Neural progenitor cell (in vitro differentiated cells): ENCODE data around the gene PARD3B. TPM values are rescaled to one million over a fixed set of nuclear protein-coding genes. Genes with fewer than 3 reads are reported as not detected.
A peak's percentile ranks its signal among the peaks of the same experiment; 100 is the strongest.

Experiments
- DNase-seq: peaks from one replicate; pipeline ENCODE4 v3.0.0-alpha.2; 2016; ENCODE audit warnings: low spot score
- H2AFZ ChIP-seq: fragments of 200-600 bp; sonication (generic); replicated peaks from 2 replicates; pipeline ENCODE4 v1.6.1; 2016; ENCODE audit warnings: antibody characterized with exemption
- H3F3A ChIP-seq: fragments of 200-600 bp; sonication (generic); 2 replicates; pipeline ENCODE4 v1.6.1; 2016; ENCODE audit warnings: antibody characterized with exemption, low read depth
- H3K27ac ChIP-seq: fragments of 200-600 bp; sonication (generic); 2 replicates; pipeline ENCODE4 v1.5.1; 2016; ENCODE audit warnings: mild to moderate bottlenecking
- H3K27me3 ChIP-seq: fragments of 200-600 bp; sonication (generic); 2 replicates; pipeline ENCODE4 v1.6.1; 2016; ENCODE audit warnings: mild to moderate bottlenecking, moderate library complexity
- H3K36me3 ChIP-seq: fragments of 200-600 bp; sonication (generic); 2 replicates; pipeline ENCODE4 v1.5.1; 2016
- H3K4me1 ChIP-seq: fragments of 200-600 bp; sonication (generic); 2 replicates; pipeline ENCODE4 v1.6.1; 2016; ENCODE audit warnings: mixed run types
- H3K4me2 ChIP-seq: fragments of 200-600 bp; sonication (generic); 2 replicates; pipeline ENCODE4 v1.6.1; 2016
- H3K4me3 ChIP-seq: fragments of 200-600 bp; sonication (generic); 2 replicates; pipeline ENCODE4 v1.5.1; 2016
- H3K79me2 ChIP-seq: fragments of 200-600 bp; sonication (generic); 2 replicates; pipeline ENCODE4 v1.6.1; 2016; ENCODE audit warnings: low read depth
- H3K9ac ChIP-seq: fragments of 200-600 bp; sonication (generic); 2 replicates; pipeline ENCODE4 v1.6.1; 2016
- H3K9me3 ChIP-seq: fragments of 200-600 bp; sonication (generic); 2 replicates; pipeline ENCODE4 v1.5.1; 2016; ENCODE audit warnings: low read depth
- H4K20me1 ChIP-seq: fragments of 200-600 bp; sonication (generic); 2 replicates; pipeline ENCODE4 v1.6.1; 2016; ENCODE audit warnings: low read depth
- H3K27ac Mint-ChIP-seq: 3 replicates; pipeline ENCODE4 v1.8.0; 2021; ENCODE audit warnings: mixed read lengths
- H3K27me3 Mint-ChIP-seq: 2 replicates; pipeline ENCODE4 v1.8.0; 2022; ENCODE audit warnings: low read depth, mild to moderate bottlenecking, inconsistent platforms, moderate library complexity, mixed read lengths; ENCODE audit not compliant: insufficient read depth
- H3K36me3 Mint-ChIP-seq: 3 replicates; pipeline ENCODE4 v1.8.0; 2021; ENCODE audit warnings: mixed read lengths
- H3K4me1 Mint-ChIP-seq: 3 replicates; pipeline ENCODE4 v1.8.0; 2021; ENCODE audit warnings: mixed read lengths
- H3K4me3 Mint-ChIP-seq: 3 replicates; pipeline ENCODE4 v1.8.0; 2021; ENCODE audit warnings: mild to moderate bottlenecking, moderate library complexity, mixed read lengths
- H3K9me3 Mint-ChIP-seq: 3 replicates; pipeline ENCODE4 v1.8.0; 2020; ENCODE audit warnings: mixed read lengths
- EZH2 ChIP-seq: fragments of 200-600 bp; sonication (generic); IDR thresholded peaks from 2 replicates; pipeline ENCODE4 v1.6.1; 2017; ENCODE audit warnings: antibody characterized with exemption, mild to moderate bottlenecking, moderate library complexity
- EZH2phosphoT487 ChIP-seq: fragments of 200-600 bp; sonication (generic); IDR thresholded peaks from 2 replicates; pipeline ENCODE4 v1.6.1; 2017; ENCODE audit warnings: antibody characterized with exemption
- total RNA-seq: library from RNA; depleted of rRNA; stranded (reverse); fragments of >200 nt; gene quantifications from 2 replicates; pipeline ENCODE4 v1.2.3, GENCODE V29; 2015; ENCODE audit warnings: low replicate concordance
- TF ChIP-seq, protein P1 (sequence below): fragments of 200-600 bp; sonication (generic); IDR thresholded peaks from 2 replicates; pipeline ENCODE4 v1.5.1; 2017; ENCODE audit warnings: antibody characterized with exemption, mild to moderate bottlenecking

The PARD3B gene
- total RNA-seq, 1 donor from 2014 or later: 8.4 TPM

DNA sequence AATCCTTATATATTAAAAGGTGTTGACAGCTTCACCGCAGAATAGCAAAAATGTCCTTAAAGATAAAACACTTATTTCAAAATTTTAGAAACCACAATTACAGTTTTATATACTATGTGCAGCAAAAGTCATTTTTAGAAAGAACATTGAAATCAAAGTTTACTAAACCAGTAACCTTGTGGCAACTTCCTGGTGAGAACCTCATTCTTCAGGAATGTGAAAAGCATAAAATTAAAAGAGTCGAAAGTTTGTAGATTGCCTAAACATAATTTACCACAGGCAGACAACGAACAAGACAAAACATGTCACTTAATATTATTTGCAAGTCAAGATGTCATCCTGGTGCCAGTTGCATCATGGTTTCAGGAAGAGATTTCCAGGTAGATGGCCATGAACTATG, 1028.7 kb downstream of the PARD3B start:
- peaks cover 13% of the 10 kb centered on the region for H3K4me1 Mint-ChIP-seq
- no peaks in the 10 kb centered on the region for H4K20me1 ChIP-seq
- peaks cover 21% of the 10 kb centered on the region for H3K4me1 ChIP-seq
- no peaks in the 10 kb centered on the region for H3K9me3 ChIP-seq
- no peak overlapping the region for H3K27ac Mint-ChIP-seq
- no peak overlapping the region for H2AFZ ChIP-seq
- no peak for TF ChIP-seq EZH2phosphoT487
- TF ChIP-seq EZH2: no peak
- TF ChIP-seq, protein P1, sequence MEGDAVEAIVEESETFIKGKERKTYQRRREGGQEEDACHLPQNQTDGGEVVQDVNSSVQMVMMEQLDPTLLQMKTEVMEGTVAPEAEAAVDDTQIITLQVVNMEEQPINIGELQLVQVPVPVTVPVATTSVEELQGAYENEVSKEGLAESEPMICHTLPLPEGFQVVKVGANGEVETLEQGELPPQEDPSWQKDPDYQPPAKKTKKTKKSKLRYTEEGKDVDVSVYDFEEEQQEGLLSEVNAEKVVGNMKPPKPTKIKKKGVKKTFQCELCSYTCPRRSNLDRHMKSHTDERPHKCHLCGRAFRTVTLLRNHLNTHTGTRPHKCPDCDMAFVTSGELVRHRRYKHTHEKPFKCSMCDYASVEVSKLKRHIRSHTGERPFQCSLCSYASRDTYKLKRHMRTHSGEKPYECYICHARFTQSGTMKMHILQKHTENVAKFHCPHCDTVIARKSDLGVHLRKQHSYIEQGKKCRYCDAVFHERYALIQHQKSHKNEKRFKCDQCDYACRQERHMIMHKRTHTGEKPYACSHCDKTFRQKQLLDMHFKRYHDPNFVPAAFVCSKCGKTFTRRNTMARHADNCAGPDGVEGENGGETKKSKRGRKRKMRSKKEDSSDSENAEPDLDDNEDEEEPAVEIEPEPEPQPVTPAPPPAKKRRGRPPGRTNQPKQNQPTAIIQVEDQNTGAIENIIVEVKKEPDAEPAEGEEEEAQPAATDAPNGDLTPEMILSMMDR: no peak
- H3K27me3 ChIP-seq: no peaks in the 10 kb centered on the region
- no peaks in the 10 kb centered on the region for H3K36me3 ChIP-seq
- H3K9me3 Mint-ChIP-seq: peaks cover 9% of the 10 kb centered on the region
- H3K27ac ChIP-seq: no peak overlapping the region
- H3K4me3 Mint-ChIP-seq: no peak overlapping the region
- peaks cover 3% of the 10 kb centered on the region for H3K27me3 Mint-ChIP-seq
- H3K36me3 Mint-ChIP-seq: peaks cover 1% of the 10 kb centered on the region
- H3K4me3 ChIP-seq: no peak overlapping the region
- H3K79me2 ChIP-seq: no peaks in the 10 kb centered on the region
- DNase-seq: no peak
- H3F3A ChIP-seq: no peaks in the 10 kb centered on the region
- H3K4me2 ChIP-seq: no peak overlapping the region
- no peak overlapping the region for H3K9ac ChIP-seq

DNA sequence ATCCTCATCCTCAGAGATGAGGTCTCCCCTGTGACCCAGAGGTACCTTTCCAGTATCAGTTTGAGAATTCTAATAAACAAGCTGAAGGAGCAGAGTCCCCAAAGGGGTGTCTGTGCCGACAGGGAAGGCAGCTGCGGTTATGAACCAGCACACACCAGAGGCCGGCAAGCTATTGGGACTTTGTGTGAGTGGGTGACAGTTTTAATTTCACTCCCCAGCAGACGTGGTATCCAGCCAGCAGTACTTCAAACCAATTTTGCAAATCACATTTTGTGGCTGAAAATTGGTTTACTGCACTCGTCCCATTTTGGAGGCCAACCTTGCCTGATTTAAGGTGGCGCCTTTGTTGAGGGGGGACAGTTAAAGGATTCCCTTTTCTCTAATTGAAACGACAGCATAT, 1034.1 kb downstream of the PARD3B start:
- Histone ChIP-seq H3K9me3 (no peaks in the 10 kb centered on the region), H4K20me1 (no peaks in the 10 kb centered on the region), H3K27ac (no peak overlapping the region), H3K4me3 (no peak overlapping the region), H3K79me2 (no peaks in the 10 kb centered on the region), H3F3A (no peaks in the 10 kb centered on the region), H3K4me1 (peaks cover 4% of the 10 kb centered on the region), H2AFZ (peak overlapping the region; percentile 15), H3K9ac (no peak overlapping the region), H3K4me2 (no peak overlapping the region), H3K36me3 (no peaks in the 10 kb centered on the region), H3K27me3 (no peaks in the 10 kb centered on the region)
- Mint-ChIP-seq H3K27me3 (no peaks in the 10 kb centered on the region), H3K4me1 (no peaks in the 10 kb centered on the region), H3K36me3 (peaks cover 1% of the 10 kb centered on the region), H3K9me3 (peaks cover 6% of the 10 kb centered on the region), H3K27ac (no peak overlapping the region), H3K4me3 (no peak overlapping the region)
- TF ChIP-seq, protein P1: no peak
- TF ChIP-seq EZH2: no peak
- no peak for TF ChIP-seq EZH2phosphoT487
- DNase-seq: no peak

DNA sequence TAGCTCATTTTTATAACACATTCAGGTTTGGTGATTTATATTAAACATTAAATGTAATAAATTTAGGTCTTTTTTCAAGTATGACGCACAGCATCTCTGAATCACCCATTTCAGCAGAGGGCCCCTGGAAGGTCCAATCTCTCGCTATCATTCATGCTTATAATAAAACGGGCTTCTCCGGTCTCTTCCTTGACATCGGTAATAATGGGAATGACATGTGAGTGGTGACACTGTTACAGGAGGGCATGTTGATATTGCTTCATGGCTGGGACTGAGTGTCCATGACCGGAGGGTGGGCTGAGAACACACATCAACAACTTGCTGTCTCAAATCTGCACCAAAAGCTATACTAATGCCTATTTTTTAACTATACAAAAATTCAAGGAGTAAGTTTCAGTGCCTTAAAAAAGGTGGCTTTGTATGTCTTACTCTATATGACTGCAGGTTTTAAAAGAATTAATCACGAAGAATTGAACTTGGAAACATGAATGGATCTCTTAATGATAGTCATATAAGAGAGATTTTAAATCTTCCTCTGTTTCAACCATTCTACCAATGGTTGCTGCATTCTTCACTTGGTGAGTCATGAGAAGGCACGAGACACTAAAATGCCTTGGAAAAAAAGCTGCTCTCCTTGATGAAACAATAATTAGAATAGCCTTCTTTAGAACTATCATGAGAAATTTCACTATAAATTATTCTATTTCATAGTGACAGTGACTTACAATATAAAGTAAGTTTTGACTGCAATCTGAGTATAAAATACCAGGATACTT, 1035.1 kb downstream of the PARD3B start:
- no peak overlapping the region for H3K27ac Mint-ChIP-seq

More for the DNA sequence above, 1035.1 kb downstream of the PARD3B start:
- peaks cover 4% of the 10 kb centered on the region for H3K4me1 ChIP-seq
- H3F3A ChIP-seq: no peaks in the 10 kb centered on the region
- Mint-ChIP-seq H3K4me3 (no peak overlapping the region), H3K36me3 (peaks cover 1% of the 10 kb centered on the region), H3K4me1 (peaks cover 4% of the 10 kb centered on the region), H3K27me3 (no peaks in the 10 kb centered on the region), H3K9me3 (peaks cover 6% of the 10 kb centered on the region)
- H3K4me3 ChIP-seq: no peak overlapping the region
- no peak overlapping the region for H3K4me2 ChIP-seq
- TF ChIP-seq, protein P1: no peak
- no peaks in the 10 kb centered on the region for H3K79me2 ChIP-seq
- H3K36me3 ChIP-seq: no peaks in the 10 kb centered on the region
- H3K27me3 ChIP-seq: no peaks in the 10 kb centered on the region
- no peak overlapping the region for H2AFZ ChIP-seq
- H3K27ac ChIP-seq: no peak overlapping the region
- H4K20me1 ChIP-seq: no peaks in the 10 kb centered on the region
- DNase-seq: no peak
- no peaks in the 10 kb centered on the region for H3K9me3 ChIP-seq
- H3K9ac ChIP-seq: no peak overlapping the region
